Frontal cortex (tissue), 4 donors: ENCODE measurements around the gene SORCS3. TPM values are rescaled to one million over a fixed set of nuclear protein-coding genes. Genes with fewer than 3 reads are reported as not detected.

Experiments used
- DNase-seq, 2 donors: peaks; one replicate each; pipeline ENCODE4 v3.0.0; 2012; ENCODE audit warnings: low spot score in 2 of 2
- FAIRE-seq: peaks from 2 replicates; lab custom pipeline; 2012; peaks lifted over from hg19 to GRCh38; lab: Jason Lieb, UNC
- total RNA-seq: library from RNA; depleted of rRNA; stranded (reverse); fragments of >200 nt; gene quantifications from one replicate; pipeline ENCODE4 v1.2.3, GENCODE V29; 2014
- donor health status: control.
- donor health status: control.
- donor health status: control.

The SORCS3 gene
- total RNA-seq, 1 donor from 2014 or later: 11.4 TPM

- no peak for FAIRE-seq
- no peak for DNase-seq
Observed at GRCh38 chr10:104938031-104938430, 296.9 kb downstream of the SORCS3 start.

GRCh38 chr10:104941662-104942061 lies 300.6 kb downstream of the SORCS3 start:
- FAIRE-seq: no peak
- no peak for DNase-seq

- no peak for FAIRE-seq
- no peak for DNase-seq
Observed at GRCh38 chr10:104947314-104947713, 306.2 kb downstream of the SORCS3 start.

GRCh38 chr10:104957178-104957841 lies 316.2 kb downstream of the SORCS3 start:
- no peak for DNase-seq
- no peak for FAIRE-seq

- DNase-seq: no peak
Observed at GRCh38 chr10:104966563-104967297, 325.6 kb downstream of the SORCS3 start.

GRCh38 chr10:104980368-104980767 lies 339.3 kb downstream of the SORCS3 start:
- FAIRE-seq: no peak

More at GRCh38 chr10:104966563-104967297, 325.6 kb downstream of the SORCS3 start:
- FAIRE-seq: no peak

GRCh38 chr10:104981995-104982394 lies 340.9 kb downstream of the SORCS3 start:
- FAIRE-seq (no peak), DNase-seq (no peak)

More at GRCh38 chr10:104980368-104980767, 339.3 kb downstream of the SORCS3 start:
- DNase-seq: no peak

- no peak for FAIRE-seq
- DNase-seq: no peak
Observed at GRCh38 chr10:104988686-104989085, 347.6 kb downstream of the SORCS3 start.

GRCh38 chr10:104989880-104990279 lies 348.8 kb downstream of the SORCS3 start:
- FAIRE-seq: no peak

GRCh38 chr10:104993085-104993484 lies 352.0 kb downstream of the SORCS3 start:
- DNase-seq (no peak), FAIRE-seq (no peak)

More at GRCh38 chr10:104989880-104990279, 348.8 kb downstream of the SORCS3 start:
- no peak for DNase-seq

GRCh38 chr10:105001269-105001668 lies 360.2 kb downstream of the SORCS3 start:
- FAIRE-seq: no peak
- no peak for DNase-seq

GRCh38 chr10:105010411-105011121 lies 369.5 kb downstream of the SORCS3 start:
- FAIRE-seq: no peak
- no peak for DNase-seq

GRCh38 chr10:105017116-105017515 lies 376.0 kb downstream of the SORCS3 start:
- DNase-seq (no peak), FAIRE-seq (no peak)

GRCh38 chr10:105017691-105018090 lies 376.6 kb downstream of the SORCS3 start:
- FAIRE-seq: no peak
- no peak for DNase-seq

- no peak for FAIRE-seq
- no peak for DNase-seq
Observed at GRCh38 chr10:105023211-105024111, 382.4 kb downstream of the SORCS3 start.

- no peak for FAIRE-seq
- no peak for DNase-seq
Observed at GRCh38 chr10:105024184-105024583, 383.1 kb downstream of the SORCS3 start.

- DNase-seq: no peak
- FAIRE-seq: no peak
Observed at GRCh38 chr10:105025092-105025491, 384.0 kb downstream of the SORCS3 start.

GRCh38 chr10:105026566-105026965 lies 385.5 kb downstream of the SORCS3 start:
- FAIRE-seq: no peak
- no peak for DNase-seq

- DNase-seq (no peak), FAIRE-seq (no peak)
Observed at GRCh38 chr10:105029286-105029685, 388.2 kb downstream of the SORCS3 start.

GRCh38 chr10:105037022-105037421 lies 395.9 kb downstream of the SORCS3 start:
- DNase-seq: no peak
- no peak for FAIRE-seq
